IMR-90 (cell line): ENCODE measurements around the gene ARL8B. TPM values are rescaled to one million over a fixed set of nuclear protein-coding genes. Genes with fewer than 3 reads are reported as not detected.

Experiments used
- ATAC-seq: fragments of 200-7000 bp; cut with Tn5 transposase; 2 replicates; pipeline ENCODE4 v1.9.1; 2020; ENCODE audit warnings: low read depth, mild to moderate bottlenecking, moderate library complexity
- BruUV-seq: library from RNA; stranded (reverse); fragments of 400-500 nt; replicated peaks from 2 replicates; lab custom pipeline; 2021; lab: Mats Ljungman, UMichigan
- CTCF ChIA-PET: fragments of 300-600 bp; formaldehyde crosslinking; extraction: SDS; loops from one replicate; lab custom pipeline; 2021; ENCODE audit warnings: antibody characterized with exemption; lab: Yijun Ruan, JAX
- POLR2A ChIA-PET: fragments of 300-600 bp; sonication (Branson Sonifier 250); formaldehyde crosslinking; loops from one replicate; lab custom pipeline; 2022; ENCODE audit warnings: antibody characterized with exemption; ENCODE audit not compliant: unreplicated experiment; lab: Charles Lee
- DNase-seq: peaks from one replicate; pipeline ENCODE4 v3.0.0; 2013
- H2AFZ ChIP-seq: replicated peaks from 2 replicates; pipeline ENCODE3; 2013; ENCODE audit warnings: low read length, mild to moderate bottlenecking; ENCODE audit not compliant: poor library complexity
- H2AK5ac ChIP-seq: 2 replicates; pipeline ENCODE4 v1.6.1; 2013; ENCODE audit warnings: low read depth, low read length, inconsistent platforms
- H2AK9ac ChIP-seq: replicated peaks from 2 replicates; pipeline ENCODE3; 2013; ENCODE audit warnings: mild to moderate bottlenecking, low read depth, low read length, moderate library complexity; ENCODE audit not compliant: poor library complexity
- H2BK120ac ChIP-seq: 2 replicates; pipeline ENCODE4 v1.6.1; 2013; ENCODE audit warnings: low read depth, low read length, inconsistent platforms
- H2BK15ac ChIP-seq: 3 replicates; pipeline ENCODE4 v1.6.1; 2013; ENCODE audit warnings: low read depth, low read length, inconsistent platforms
- H2BK20ac ChIP-seq: 2 replicates; pipeline ENCODE4 v1.6.1; 2013; ENCODE audit warnings: low read depth, mild to moderate bottlenecking, inconsistent platforms, low read length, moderate library complexity
- H2BK5ac ChIP-seq: 2 replicates; pipeline ENCODE4 v1.6.1; 2013; ENCODE audit warnings: mild to moderate bottlenecking, low read depth, low read length, inconsistent platforms; ENCODE audit not compliant: poor library complexity, severe bottlenecking
- H3K14ac ChIP-seq: replicated peaks from 2 replicates; pipeline ENCODE4 v1.6.1; 2013; ENCODE audit warnings: low read depth, low read length, inconsistent platforms
- H3K18ac ChIP-seq: 2 replicates; pipeline ENCODE4 v1.6.1; 2013; ENCODE audit warnings: low read depth, low read length, control low read depth
- H3K23ac ChIP-seq: 2 replicates; pipeline ENCODE4 v1.6.1; 2013; ENCODE audit warnings: low read depth, low read length, inconsistent platforms
- H3K27ac ChIP-seq: 2 replicates; pipeline ENCODE4 v1.5.1; 2013; ENCODE audit warnings: mild to moderate bottlenecking, control low read depth, low read length; ENCODE audit not compliant: insufficient read depth
- H3K27me3 ChIP-seq: 2 replicates; pipeline ENCODE4 v1.6.1; 2013; ENCODE audit warnings: low read length; ENCODE audit not compliant: control insufficient read depth, insufficient read depth
- H3K36me3 ChIP-seq: 2 replicates; pipeline ENCODE4 v1.6.1; 2013; ENCODE audit warnings: low read length, mixed read lengths; ENCODE audit not compliant: control insufficient read depth, insufficient read depth
- H3K4ac ChIP-seq: 2 replicates; pipeline ENCODE4 v1.6.1; 2013; ENCODE audit warnings: low read depth, low read length, inconsistent platforms
- H3K4me1 ChIP-seq: 2 replicates; pipeline ENCODE4 v1.6.1; 2013; ENCODE audit warnings: low read length, mixed read lengths; ENCODE audit not compliant: control insufficient read depth, insufficient read depth
- H3K4me2 ChIP-seq: 2 replicates; pipeline ENCODE4 v1.6.1; 2013; ENCODE audit warnings: low read depth, mild to moderate bottlenecking, control low read depth, low read length, moderate library complexity
- H3K4me3 ChIP-seq: 2 replicates; pipeline ENCODE4 v1.5.1; 2013; ENCODE audit warnings: low read depth, mild to moderate bottlenecking, control low read depth, low read length, moderate library complexity; ENCODE audit not compliant: insufficient read depth
- H3K56ac ChIP-seq: 2 replicates; pipeline ENCODE4 v1.6.1; 2013; ENCODE audit warnings: low read length, inconsistent platforms; ENCODE audit not compliant: insufficient read depth; ENCODE audit errors: extremely low read depth
- H3K79me1 ChIP-seq, 2 experiments: 2 replicates each; pipeline ENCODE4 v1.6.1; 2013; ENCODE audit warnings: low read length in 2 of 2, inconsistent platforms in 1 of 2, low read depth in 1 of 2
- H3K9ac ChIP-seq: 2 replicates; pipeline ENCODE4 v1.6.1; 2013; ENCODE audit warnings: low read depth, low read length, control low read depth
- H3K9me1 ChIP-seq: 2 replicates; pipeline ENCODE4 v1.6.1; 2013; ENCODE audit warnings: low read length, inconsistent platforms; ENCODE audit not compliant: insufficient read depth
- H3K9me3 ChIP-seq: 2 replicates; pipeline ENCODE4 v1.6.1; 2013; ENCODE audit warnings: low read length; ENCODE audit not compliant: control insufficient read depth, insufficient read depth
- H4K20me1 ChIP-seq: 2 replicates; pipeline ENCODE4 v1.6.1; 2013; ENCODE audit warnings: low read length, inconsistent platforms; ENCODE audit not compliant: insufficient read depth
- H4K5ac ChIP-seq: 2 replicates; pipeline ENCODE4 v1.6.1; 2013; ENCODE audit warnings: mild to moderate bottlenecking, low read depth, low read length, control low read depth
- H4K8ac ChIP-seq, 2 experiments: 2 replicates each; pipeline ENCODE4 v1.6.1; 2013; ENCODE audit warnings: low read depth in 2 of 2, low read length in 2 of 2, control low read depth in 1 of 2, inconsistent platforms in 1 of 2
- H4K91ac ChIP-seq: 2 replicates; pipeline ENCODE4 v1.6.1; 2013; ENCODE audit warnings: low read depth, low read length, inconsistent platforms; ENCODE audit not compliant: insufficient read depth
- BHLHE40 ChIP-seq: fragments of 150-350 bp; IDR thresholded peaks from 2 replicates; pipeline ENCODE4 v1.6.1; 2016; ENCODE audit warnings: mild to moderate bottlenecking, low read depth, low read length
- CEBPB ChIP-seq: IDR thresholded peaks from 2 replicates; pipeline ENCODE4 v1.6.1; 2012; ENCODE audit warnings: low read depth, low read length, improper control_type of control experiment
- CHD1 ChIP-seq: IDR thresholded peaks from 2 replicates; pipeline ENCODE4 v1.6.1; 2012; ENCODE audit warnings: low read depth, low read length, improper control_type of control experiment
- CTCF ChIP-seq: conservative IDR thresholded peaks from 2 replicates; pipeline ENCODE4 v1.5.1; 2012; ENCODE audit warnings: mild to moderate bottlenecking, low read depth, low read length, improper control_type of control experiment
- ELK1 ChIP-seq: fragments of 150-350 bp; IDR thresholded peaks from 2 replicates; pipeline ENCODE4 v1.6.1; 2016; ENCODE audit warnings: low read depth, mild to moderate bottlenecking, low read length, moderate library complexity, borderline replicate concordance
- FOS ChIP-seq: fragments of 150-350 bp; IDR thresholded peaks from 2 replicates; pipeline ENCODE4 v1.6.1; 2016; ENCODE audit warnings: low read depth, low read length
- MAFK ChIP-seq: IDR thresholded peaks from 2 replicates; pipeline ENCODE4 v1.6.1; 2012; ENCODE audit warnings: low read depth, low read length, improper control_type of control experiment
- MAZ ChIP-seq: IDR thresholded peaks from 2 replicates; pipeline ENCODE4 v1.6.1; 2012; ENCODE audit warnings: low read depth, mild to moderate bottlenecking, low read length, improper control_type of control experiment, moderate library complexity, borderline replicate concordance
- MXI1 ChIP-seq: IDR thresholded peaks from 2 replicates; pipeline ENCODE4 v1.6.1; 2012; ENCODE audit warnings: low read depth, mild to moderate bottlenecking, low read length, moderate library complexity, borderline replicate concordance
- NFE2L2 ChIP-seq: fragments of 150-350 bp; IDR thresholded peaks from 2 replicates; pipeline ENCODE4 v1.6.1; 2016; ENCODE audit warnings: low read depth, mild to moderate bottlenecking, low read length
- POLR2A ChIP-seq: IDR thresholded peaks from 2 replicates; pipeline ENCODE4 v1.6.1; 2012; ENCODE audit warnings: mild to moderate bottlenecking, low read depth, low read length
- RAD21 ChIP-seq: IDR thresholded peaks from 2 replicates; pipeline ENCODE4 v1.6.1; 2012; ENCODE audit warnings: low read length, improper control_type of control experiment
- RCOR1 ChIP-seq: IDR thresholded peaks from 2 replicates; pipeline ENCODE4 v1.6.1; 2012; ENCODE audit warnings: mild to moderate bottlenecking, low read length, improper control_type of control experiment; ENCODE audit not compliant: insufficient replicate concordance
- RFX5 ChIP-seq: IDR thresholded peaks from 2 replicates; pipeline ENCODE4 v1.8.0; 2012; ENCODE audit warnings: low read depth, mild to moderate bottlenecking, low read length, moderate library complexity
- SMC3 ChIP-seq: fragments of 150-350 bp; IDR thresholded peaks from 2 replicates; pipeline ENCODE4 v1.6.1; 2016; ENCODE audit warnings: low read depth, mild to moderate bottlenecking, antibody characterized with exemption, low read length, moderate library complexity
- WGBS, 2 experiments: methylation state at CpG; one replicate each; pipeline versions ENCODE4 v1.1.5 to v1.1.7; 2013; ENCODE audit warnings: missing lambda C conversion rate in 2 of 2; ENCODE audit not compliant: insufficient read length in 1 of 2; ENCODE audit errors: extremely low coverage in 2 of 2; 5-methylcytosine and 5-hydroxymethylcytosine counted together
- dilution Hi-C: fragments of 300-500 bp; cut with HindIII; formaldehyde crosslinking; loops from one replicate; pipeline ENCODE4 v1.14.3; 2018; ENCODE audit warnings: low sequenced_read_pairs; ENCODE audit not compliant: unreplicated experiment
- in situ Hi-C: fragments of 300-500 bp; cut with MboI; formaldehyde crosslinking; loops from 3 replicates; pipeline ENCODE4 v1.14.3; 2019; ENCODE audit warnings: low sequenced_read_pairs, inconsistent platforms, mixed read lengths
- intact Hi-C: fragments of 100-400 bp; cut with micrococcal nuclease; formaldehyde crosslinking; loops from 2 replicates; pipeline ENCODE4 v1.10.0; 2022
- polyA plus RNA-seq, 3 experiments: library from polyadenylated mRNA; depleted of rRNA; stranded (reverse); fragments of >200 nt; gene quantifications; 2 replicates each; pipeline ENCODE4 v1.2.3, GENCODE V29; 2012; ENCODE audit warnings: low replicate concordance in 1 of 3
- total RNA-seq: library from RNA; depleted of rRNA; stranded (reverse); fragments of >200 nt; gene quantifications from 2 replicates; pipeline ENCODE4 v1.2.3, GENCODE V29; 2012
- TF ChIP-seq, protein P1 (sequence below): fragments of 150-350 bp; IDR thresholded peaks from 2 replicates; pipeline ENCODE4 v1.6.1; 2017; ENCODE audit warnings: mild to moderate bottlenecking, antibody characterized with exemption, low read length, low read depth

The ARL8B gene
- total and polyA plus RNA-seq, 2 of the 4 experiments (the other 2 are of a cell fraction) = 32.3 to 47.0 TPM

DNA sequence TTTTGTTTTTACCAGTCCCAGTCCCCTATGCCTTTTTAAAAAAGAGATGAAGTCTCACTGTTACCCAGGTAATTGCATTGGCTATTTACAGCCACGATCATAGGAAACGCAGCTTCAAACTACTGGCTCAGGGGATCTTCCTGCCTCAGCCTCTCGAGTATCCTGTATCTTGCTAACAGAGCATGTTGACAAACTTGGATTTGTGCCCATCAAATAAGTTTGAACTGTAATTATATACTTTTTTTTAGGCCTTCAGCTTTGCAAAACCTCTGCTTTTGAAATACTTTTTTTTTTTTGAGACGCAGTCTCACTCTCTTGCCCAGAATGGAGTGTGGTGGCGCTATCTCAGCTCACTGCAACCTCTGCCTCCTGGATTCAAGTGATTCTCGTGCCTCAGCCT is 62.4 kb downstream of the ARL8B start:
- Histone ChIP-seq H3K9me3 (no peaks in the 10 kb centered on the region), H4K5ac (no peak overlapping the region), H4K20me1 (peaks cover 9% of the 10 kb centered on the region; the same call in 1 of the 2 replicates), H3K23ac (no peak overlapping the region), H3K4me1 (no peaks in the 10 kb centered on the region; the same call in 1 of the 2 replicates), H2AK5ac (no peak overlapping the region), H3K79me1 (peaks cover 12 to 18% of the 10 kb centered on the region in 2 experiments), H3K4me3 (no peak overlapping the region), H3K27ac (no peak overlapping the region), H3K4ac (no peak overlapping the region), H3K4me2 (no peak overlapping the region), H4K91ac (no peak overlapping the region), H3K9me1 (peaks cover 5% of the 10 kb centered on the region; the same call in 1 of the 2 replicates), H3K18ac (no peak overlapping the region), H2BK120ac (no peak overlapping the region), H3K56ac (no peak overlapping the region), H3K14ac (no peak overlapping the region), H3K9ac (no peak overlapping the region), H4K8ac (no peak overlapping the region), H3K27me3 (no peaks in the 10 kb centered on the region), H2BK5ac (no peak overlapping the region), H2BK15ac (no peak overlapping the region), H3K36me3 (peaks cover 4% of the 10 kb centered on the region; the same call in 1 of the 2 replicates), H2BK20ac (no peak overlapping the region), H2AFZ (no peak overlapping the region), H2AK9ac (no peak overlapping the region)
- no peak for ATAC-seq
- no peak for TF ChIP-seq NFE2L2
- no peak for TF ChIP-seq MXI1
- no peak for TF ChIP-seq RCOR1
- no peak for TF ChIP-seq ELK1
- no peak for TF ChIP-seq CEBPB
- no peak for TF ChIP-seq FOS
- TF ChIP-seq CHD1 = no peak
- TF ChIP-seq POLR2A = no peak
- no peak for TF ChIP-seq SMC3
- no peak for TF ChIP-seq MAFK
- TF ChIP-seq RAD21 = no peak
- TF ChIP-seq BHLHE40 = no peak
- no peak for TF ChIP-seq CTCF
- TF ChIP-seq, protein P1, sequence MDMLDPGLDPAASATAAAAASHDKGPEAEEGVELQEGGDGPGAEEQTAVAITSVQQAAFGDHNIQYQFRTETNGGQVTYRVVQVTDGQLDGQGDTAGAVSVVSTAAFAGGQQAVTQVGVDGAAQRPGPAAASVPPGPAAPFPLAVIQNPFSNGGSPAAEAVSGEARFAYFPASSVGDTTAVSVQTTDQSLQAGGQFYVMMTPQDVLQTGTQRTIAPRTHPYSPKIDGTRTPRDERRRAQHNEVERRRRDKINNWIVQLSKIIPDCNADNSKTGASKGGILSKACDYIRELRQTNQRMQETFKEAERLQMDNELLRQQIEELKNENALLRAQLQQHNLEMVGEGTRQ = no peak
- TF ChIP-seq RFX5 = no peak
- no peak for TF ChIP-seq MAZ
- ChIA-PET CTCF (interaction anchor here (1.0 kb wide), 1 partner anchor 473 kb away, joined by 3 read pairs; no protein-coding TSS in a partner anchor), POLR2A (interaction anchor here (0.6 kb wide), 1 partner anchor 73 kb away, joined by 3 read pairs; no protein-coding TSS in a partner anchor)
- no TSS peak for BruUV-seq
- intact Hi-C loops (no loop called here), in situ Hi-C loops (no loop called here), dilution Hi-C loops (no loop called here)
- 73% methylated on average over 3 of the region's 6 CpGs; no CpG with 5 or more reads in 1 of the 2 experiments for WGBS, 2 experiments
- no peak for DNase-seq
